SK-N-SH (cell line): ENCODE results near the gene CHCHD6. TPM values are rescaled to one million over a fixed set of nuclear protein-coding genes. Genes with fewer than 3 reads are reported as not detected.

Experiments
- CTCF ChIA-PET: fragments of 300-600, 350-600 bp; formaldehyde crosslinking; extraction: SDS; loops from one replicate; lab custom pipeline; 2021; lab: Yijun Ruan, JAX
- POLR2A ChIA-PET: fragments of 350-600 bp; sonication (Branson Sonifier 250); formaldehyde crosslinking; extraction: SDS; loops from one replicate; lab custom pipeline; 2020; ENCODE audit warnings: antibody characterized with exemption, inconsistent platforms; lab: Yijun Ruan, JAX
- DNase-seq: peaks from one replicate; pipeline ENCODE4 v3.0.0; 2012
- H2AFZ ChIP-seq: fragments of 200-600 bp; sonication (generic); 2 replicates; pipeline ENCODE4 v1.8.1; 2016; ENCODE audit warnings: antibody characterized with exemption, mild to moderate bottlenecking, low read depth
- H3F3A ChIP-seq: fragments of 200-600 bp; sonication (generic); replicated peaks from 2 replicates; pipeline ENCODE3; 2016; ENCODE audit warnings: antibody characterized with exemption, mild to moderate bottlenecking; ENCODE audit not compliant: insufficient read depth
- H3K27ac ChIP-seq, 2 experiments: fragments of 200-500 bp in 1 of 2; fragments of 200-600 bp in 1 of 2; sonication (Bioruptor generic) in 1 of 2; sonication (generic), shearing (Covaris generic) in 1 of 2; 2 replicates each; pipeline versions ENCODE4 v1.5.1 to v1.6.1; 2014 to 2016; ENCODE audit warnings: low read depth in 2 of 2, inconsistent platforms in 1 of 2, low read length in 1 of 2, mild to moderate bottlenecking in 1 of 2, mixed read lengths in 1 of 2
- H3K27me3 ChIP-seq: fragments of 200-600 bp; sonication (generic), shearing (Covaris generic); 2 replicates; pipeline ENCODE4 v1.6.1; 2016; ENCODE audit warnings: mixed run types; ENCODE audit not compliant: insufficient read depth
- H3K36me3 ChIP-seq, 2 experiments: fragments of 200-500 bp in 1 of 2; fragments of 200-600 bp in 1 of 2; sonication (Bioruptor generic) in 1 of 2; sonication (generic) in 1 of 2; replicated peaks in 1 of 2; 2 replicates each; pipeline versions ENCODE3 to v1.5.1; 2014 to 2016; ENCODE audit warnings: low read length in 1 of 2, mild to moderate bottlenecking in 1 of 2; ENCODE audit not compliant: insufficient read depth in 2 of 2, control insufficient read depth in 1 of 2
- H3K4me1 ChIP-seq, 2 experiments: fragments of 200-500 bp in 1 of 2; fragments of 200-600 bp in 1 of 2; sonication (Bioruptor generic) in 1 of 2; sonication (generic), shearing (Covaris generic) in 1 of 2; 2 replicates each; pipeline versions ENCODE4 v1.5.1 to v1.6.1; 2014 to 2016; ENCODE audit warnings: low read depth in 1 of 2, low read length in 1 of 2, mixed run types in 1 of 2; ENCODE audit not compliant: insufficient read depth in 2 of 2, control insufficient read depth in 1 of 2
- H3K4me2 ChIP-seq: fragments of 200-600 bp; sonication (generic), shearing (Covaris generic); 2 replicates; pipeline ENCODE4 v1.6.1; 2017; ENCODE audit warnings: mixed run types
- H3K4me3 ChIP-seq, 2 experiments: fragments of 200-500 bp in 1 of 2; fragments of 200-600 bp in 1 of 2; sonication (Bioruptor generic) in 1 of 2; sonication (generic), shearing (Covaris generic) in 1 of 2; 2 replicates each; pipeline versions ENCODE4 v1.5.1 to v1.8.1; 2014 to 2016; ENCODE audit warnings: low read depth in 2 of 2, inconsistent platforms in 1 of 2, low read length in 1 of 2, mild to moderate bottlenecking in 1 of 2, mixed read lengths in 1 of 2, moderate library complexity in 1 of 2
- H3K79me2 ChIP-seq: fragments of 200-600 bp; sonication (generic); 2 replicates; pipeline ENCODE4 v1.8.1; 2017; ENCODE audit warnings: mild to moderate bottlenecking; ENCODE audit not compliant: insufficient read depth
- H3K9ac ChIP-seq: fragments of 200-600 bp; sonication (generic); 2 replicates; pipeline ENCODE4 v1.6.1; 2017; ENCODE audit warnings: mixed run types
- H3K9me2 ChIP-seq: fragments of 200-600 bp; sonication (generic); 2 replicates; pipeline ENCODE4 v1.6.1; 2017; ENCODE audit warnings: mixed run types
- H3K9me3 ChIP-seq: fragments of 200-600 bp; sonication (generic); 2 replicates; pipeline ENCODE4 v1.6.1; 2017; ENCODE audit warnings: mixed run types, mild to moderate bottlenecking, moderate library complexity
- H4K20me1 ChIP-seq: fragments of 200-600 bp; sonication (generic); 2 replicates; pipeline ENCODE4 v1.6.1; 2017; ENCODE audit warnings: mild to moderate bottlenecking, mixed run types; ENCODE audit not compliant: insufficient read depth
- CHD2 ChIP-seq: fragments of 150-350 bp; IDR thresholded peaks from 2 replicates; pipeline ENCODE4 v1.6.1; 2018; ENCODE audit warnings: low read length; ENCODE audit not compliant: partially characterized antibody
- ELF1 ChIP-seq: IDR thresholded peaks from 2 replicates; pipeline ENCODE4 v1.4.0; 2012
- EP300 ChIP-seq, 2 experiments: IDR thresholded peaks; 2 replicates each; pipeline versions ENCODE4 v1.4.0 to v1.6.1; 2012; ENCODE audit warnings: borderline replicate concordance in 1 of 2, low read depth in 1 of 2, low read length in 1 of 2
- FOSL2 ChIP-seq: IDR thresholded peaks from 2 replicates; pipeline ENCODE4 v1.4.0; 2012; ENCODE audit warnings: low read depth, mild to moderate bottlenecking, moderate library complexity, borderline replicate concordance
- FOXM1 ChIP-seq: IDR thresholded peaks from 2 replicates; pipeline ENCODE4 v1.4.0; 2012; ENCODE audit warnings: low read depth, mild to moderate bottlenecking
- GABPA ChIP-seq: IDR thresholded peaks from 2 replicates; pipeline ENCODE4 v1.4.0; 2012; ENCODE audit warnings: low read depth, mild to moderate bottlenecking
- JUND ChIP-seq: IDR thresholded peaks from 2 replicates; pipeline ENCODE4 v1.4.0; 2012
- MEF2A ChIP-seq: IDR thresholded peaks from 2 replicates; pipeline ENCODE4 v1.4.0; 2012; ENCODE audit warnings: low read depth, borderline replicate concordance
- MXI1 ChIP-seq: IDR thresholded peaks from 2 replicates; pipeline ENCODE4 v1.6.1; 2012; ENCODE audit warnings: mild to moderate bottlenecking, low read depth, low read length, improper control_type of control experiment
- NRF1 ChIP-seq: IDR thresholded peaks from 2 replicates; pipeline ENCODE4 v1.6.1; 2012; ENCODE audit warnings: low read depth, mild to moderate bottlenecking, low read length
- REST ChIP-seq: IDR thresholded peaks from 2 replicates; pipeline ENCODE4 v1.6.1; 2012; ENCODE audit warnings: mild to moderate bottlenecking, low read depth, low read length, moderate library complexity
- RXRA ChIP-seq: IDR thresholded peaks from 2 replicates; pipeline ENCODE4 v1.4.0; 2012; ENCODE audit warnings: low read depth, mild to moderate bottlenecking, borderline replicate concordance
- SIN3A ChIP-seq: IDR thresholded peaks from 2 replicates; pipeline ENCODE4 v1.6.1; 2012; ENCODE audit warnings: low read depth, mild to moderate bottlenecking, low read length, moderate library complexity, borderline replicate concordance
- TAF1 ChIP-seq: IDR thresholded peaks from 2 replicates; pipeline ENCODE4 v1.6.1; 2012; ENCODE audit warnings: low read depth, mild to moderate bottlenecking, low read length, moderate library complexity, borderline replicate concordance
- TEAD4 ChIP-seq: IDR thresholded peaks from 2 replicates; pipeline ENCODE4 v1.4.0; 2012; ENCODE audit warnings: mild to moderate bottlenecking, borderline replicate concordance; ENCODE audit not compliant: insufficient read depth
- USF2 ChIP-seq: fragments of 150-350 bp; IDR thresholded peaks from 2 replicates; pipeline ENCODE4 v1.6.1; 2017; ENCODE audit warnings: antibody characterized with exemption, low read length, low read depth, borderline replicate concordance
- WGBS: methylation state at CpG from one replicate; pipeline ENCODE4 v1.1.6; 2017; ENCODE audit warnings: low lambda C conversion rate; 5-methylcytosine and 5-hydroxymethylcytosine counted together
- polyA plus RNA-seq, 3 experiments: library from polyadenylated mRNA; depleted of rRNA; stranded (reverse); fragments of >200 nt; gene quantifications; 2 replicates each; pipeline ENCODE4 v1.2.3, GENCODE V29; 2012
- TF ChIP-seq, protein P1 (sequence below): IDR thresholded peaks from 2 replicates; pipeline ENCODE4 v1.4.0; 2012; ENCODE audit warnings: low read depth
- TF ChIP-seq, protein P2 (sequence below): fragments of 200-600 bp; sonication (generic); IDR thresholded peaks from 2 replicates; pipeline ENCODE4 v1.6.1; 2017; ENCODE audit warnings: antibody characterized with exemption, mild to moderate bottlenecking, moderate library complexity

Gene CHCHD6
- polyA plus RNA-seq, 1 of the 3 experiments (the other 2 are of a cell fraction): 42.5 TPM

DNA sequence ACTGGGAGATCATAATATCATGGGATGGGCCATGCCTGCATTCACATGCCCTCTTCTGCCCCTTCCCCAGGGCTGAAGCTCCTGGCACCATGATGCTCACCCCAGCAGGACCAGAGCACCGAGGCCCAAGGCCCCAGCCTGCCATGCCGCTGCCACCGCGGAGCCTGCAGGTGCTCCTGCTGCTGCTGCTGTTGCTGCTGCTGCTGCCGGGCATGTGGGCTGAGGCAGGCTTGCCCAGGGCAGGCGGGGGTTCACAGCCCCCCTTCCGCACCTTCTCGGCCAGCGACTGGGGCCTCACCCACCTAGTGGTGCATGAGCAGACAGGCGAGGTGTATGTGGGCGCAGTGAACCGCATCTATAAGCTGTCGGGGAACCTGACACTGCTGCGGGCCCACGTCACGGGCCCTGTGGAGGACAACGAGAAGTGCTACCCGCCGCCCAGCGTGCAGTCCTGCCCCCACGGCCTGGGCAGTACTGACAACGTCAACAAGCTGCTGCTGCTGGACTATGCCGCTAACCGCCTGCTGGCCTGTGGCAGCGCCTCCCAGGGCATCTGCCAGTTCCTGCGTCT, 284.5 kb downstream of the CHCHD6 start (continued):
- TF ChIP-seq CHD2 (no peak), GABPA (no peak), FOSL2 (no peak), RXRA (no peak), SIN3A (no peak), TEAD4 (no peak), TAF1 (no peak), EP300 (IDR thresholded peaks at IDR 0.05; ENCODE audit: borderline replicate concordance in 1 of 2, low read depth in 1 of 2, low read length in 1 of 2) (no peak)
- TF ChIP-seq, protein P1, sequence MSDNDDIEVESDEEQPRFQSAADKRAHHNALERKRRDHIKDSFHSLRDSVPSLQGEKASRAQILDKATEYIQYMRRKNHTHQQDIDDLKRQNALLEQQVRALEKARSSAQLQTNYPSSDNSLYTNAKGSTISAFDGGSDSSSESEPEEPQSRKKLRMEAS: no peak

GRCh38 chr3:126989316-126990023, 285.4 kb downstream of the CHCHD6 start:
- Histone ChIP-seq H3K36me3 (peaks cover 0 to 49% of the 10 kb centered on the region in 2 experiments), H3K9me3 (no peaks in the 10 kb centered on the region), H3K79me2 (peaks cover 100% of the 10 kb centered on the region), H3K4me1 (peaks cover 11 to 32% of the 10 kb centered on the region in 2 experiments; a peak in 2 of 4 replicates), H3K9ac (no peak overlapping the region)
- POLR2A ChIA-PET: no interaction called here
- TF ChIP-seq MXI1 (no peak), ELF1 (no peak), JUND (no peak), TEAD4 (no peak), RXRA (no peak), REST (no peak), NRF1 (no peak), USF2 (no peak), EP300 (IDR thresholded peaks at IDR 0.05; ENCODE audit: borderline replicate concordance in 1 of 2, low read depth in 1 of 2, low read length in 1 of 2) (no peak), MEF2A (no peak), FOXM1 (no peak), TAF1 (no peak)
- TF ChIP-seq, protein P1: no peak
- TF ChIP-seq, protein P2, sequence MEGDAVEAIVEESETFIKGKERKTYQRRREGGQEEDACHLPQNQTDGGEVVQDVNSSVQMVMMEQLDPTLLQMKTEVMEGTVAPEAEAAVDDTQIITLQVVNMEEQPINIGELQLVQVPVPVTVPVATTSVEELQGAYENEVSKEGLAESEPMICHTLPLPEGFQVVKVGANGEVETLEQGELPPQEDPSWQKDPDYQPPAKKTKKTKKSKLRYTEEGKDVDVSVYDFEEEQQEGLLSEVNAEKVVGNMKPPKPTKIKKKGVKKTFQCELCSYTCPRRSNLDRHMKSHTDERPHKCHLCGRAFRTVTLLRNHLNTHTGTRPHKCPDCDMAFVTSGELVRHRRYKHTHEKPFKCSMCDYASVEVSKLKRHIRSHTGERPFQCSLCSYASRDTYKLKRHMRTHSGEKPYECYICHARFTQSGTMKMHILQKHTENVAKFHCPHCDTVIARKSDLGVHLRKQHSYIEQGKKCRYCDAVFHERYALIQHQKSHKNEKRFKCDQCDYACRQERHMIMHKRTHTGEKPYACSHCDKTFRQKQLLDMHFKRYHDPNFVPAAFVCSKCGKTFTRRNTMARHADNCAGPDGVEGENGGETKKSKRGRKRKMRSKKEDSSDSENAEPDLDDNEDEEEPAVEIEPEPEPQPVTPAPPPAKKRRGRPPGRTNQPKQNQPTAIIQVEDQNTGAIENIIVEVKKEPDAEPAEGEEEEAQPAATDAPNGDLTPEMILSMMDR: no peak
- TF ChIP-seq, all 33 proteins: peak for 0
- no peaks in the 10 kb centered on the region for H3F3A ChIP-seq
- CTCF ChIA-PET: interaction anchor here (0.8 to 2.5 kb wide), 3 partner anchors 10 to 466 kb away, joined by 3 to 10 read pairs (median 8); no protein-coding TSS in a partner anchor
- no peaks in the 10 kb centered on the region for H3K27me3 ChIP-seq
- no peak overlapping the region for H2AFZ ChIP-seq
- DNase-seq: no peak
- H4K20me1 ChIP-seq: peaks cover 100% of the 10 kb centered on the region
- no peak overlapping the region for H3K4me2 ChIP-seq
- H3K27ac ChIP-seq: no peak overlapping the region
- H3K4me3 ChIP-seq: no peak overlapping the region
- no peaks in the 10 kb centered on the region for H3K9me2 ChIP-seq
- 94% methylated on average over 22 of the region's 36 CpGs for WGBS
